Nephron (organoid): ENCODE data around the gene FNDC3B.
"Not testable (repeated sequence)": the region's sequence is repeated elsewhere in the genome, so short reads cannot be mapped to it uniquely, and the experiment has no call there.

Source experiments
- H3K27ac Mint-ChIP-seq, 3 experiments: 2 replicates each; pipeline ENCODE4 v1.8.0; 2020; ENCODE audit warnings: mixed read lengths in 3 of 3, mild to moderate bottlenecking in 2 of 3, moderate library complexity in 1 of 3
- H3K27me3 Mint-ChIP-seq: 2 replicates; pipeline ENCODE4 v1.8.0; 2021; ENCODE audit warnings: low read depth, mild to moderate bottlenecking, moderate library complexity, mixed read lengths
- H3K36me3 Mint-ChIP-seq: 2 replicates; pipeline ENCODE4 v1.8.0; 2020; ENCODE audit warnings: low read depth, mixed read lengths
- H3K4me1 Mint-ChIP-seq: 2 replicates; pipeline ENCODE4 v1.8.0; 2020; ENCODE audit warnings: mixed read lengths
- H3K4me3 Mint-ChIP-seq, 3 experiments: 2 replicates each; pipeline ENCODE4 v1.8.0; 2020; ENCODE audit warnings: mild to moderate bottlenecking in 3 of 3, mixed read lengths in 3 of 3, moderate library complexity in 2 of 3
- H3K9me3 Mint-ChIP-seq: 2 replicates; pipeline ENCODE4 v1.8.0; 2020; ENCODE audit warnings: mixed read lengths
- CTCF ChIP-seq, 3 experiments: fragments of 200-600 bp; sonication (generic); IDR thresholded peaks; one replicate each; pipeline ENCODE4 v1.5.0; 2021; ENCODE audit warnings: antibody characterized with exemption in 3 of 3; ENCODE audit not compliant: unreplicated experiment in 3 of 3

Gene FNDC3B

GRCh38 chr3:172238188-172238587, 198.8 kb downstream of the FNDC3B start:
- H3K4me3 Mint-ChIP-seq = no peak overlapping the region
- no peak overlapping the region for H3K27ac Mint-ChIP-seq
- H3K4me1 Mint-ChIP-seq = no peaks in the 10 kb centered on the region
- TF ChIP-seq CTCF (IDR thresholded peaks at IDR 0.05; ENCODE audit: unreplicated experiment in 3 of 3) = no peak
- H3K36me3 Mint-ChIP-seq = peaks cover 44% of the 10 kb centered on the region
- H3K9me3 Mint-ChIP-seq = peaks cover 24% of the 10 kb centered on the region
- H3K27me3 Mint-ChIP-seq = no peaks in the 10 kb centered on the region

- H3K27ac Mint-ChIP-seq = no peak overlapping the region
- H3K4me3 Mint-ChIP-seq = no peak overlapping the region
- no peaks in the 10 kb centered on the region for H3K27me3 Mint-ChIP-seq
Measured at GRCh38 chr3:172239218-172239790, 199.9 kb downstream of the FNDC3B start.

GRCh38 chr3:172241405-172241804, 202.0 kb downstream of the FNDC3B start:
- no peak overlapping the region for H3K27ac Mint-ChIP-seq
- peaks cover 7% of the 10 kb centered on the region for H3K4me1 Mint-ChIP-seq
- H3K36me3 Mint-ChIP-seq = peaks cover 56% of the 10 kb centered on the region
- no peak for TF ChIP-seq CTCF (IDR thresholded peaks at IDR 0.05; ENCODE audit: unreplicated experiment in 3 of 3)
- no peaks in the 10 kb centered on the region for H3K27me3 Mint-ChIP-seq
- H3K9me3 Mint-ChIP-seq = peaks cover 34% of the 10 kb centered on the region
- no peak overlapping the region for H3K4me3 Mint-ChIP-seq

More at GRCh38 chr3:172239218-172239790, 199.9 kb downstream of the FNDC3B start:
- Mint-ChIP-seq H3K4me1 (no peaks in the 10 kb centered on the region), H3K36me3 (peaks cover 55% of the 10 kb centered on the region), H3K9me3 (peaks cover 33% of the 10 kb centered on the region)
- no peak for TF ChIP-seq CTCF (IDR thresholded peaks at IDR 0.05; ENCODE audit: unreplicated experiment in 3 of 3)

- Mint-ChIP-seq H3K36me3 (peaks cover 62% of the 10 kb centered on the region), H3K9me3 (peaks cover 34% of the 10 kb centered on the region)
- H3K27ac Mint-ChIP-seq, H3K27me3 Mint-ChIP-seq, H3K4me3 Mint-ChIP-seq, H3K4me1 Mint-ChIP-seq: not testable (repeated sequence)
Measured at GRCh38 chr3:172242471-172242870, 203.1 kb downstream of the FNDC3B start.

GRCh38 chr3:172243376-172243775, 204.0 kb downstream of the FNDC3B start:
- not testable (repeated sequence) for H3K27ac Mint-ChIP-seq, H3K4me1 Mint-ChIP-seq, H3K27me3 Mint-ChIP-seq, H3K4me3 Mint-ChIP-seq
- Mint-ChIP-seq H3K9me3 (peaks cover 34% of the 10 kb centered on the region), H3K36me3 (peaks cover 67% of the 10 kb centered on the region)

GRCh38 chr3:172244011-172244410, 204.6 kb downstream of the FNDC3B start:
- Mint-ChIP-seq H3K36me3 (peaks cover 62% of the 10 kb centered on the region), H3K27me3 (no peaks in the 10 kb centered on the region), H3K9me3 (peaks cover 34% of the 10 kb centered on the region), H3K4me3 (no peak overlapping the region), H3K4me1 (peaks cover 7% of the 10 kb centered on the region), H3K27ac (no peak overlapping the region)
- TF ChIP-seq CTCF (IDR thresholded peaks at IDR 0.05; ENCODE audit: unreplicated experiment in 3 of 3) = no peak

GRCh38 chr3:172245241-172245640, 205.9 kb downstream of the FNDC3B start:
- Mint-ChIP-seq H3K4me3 (no peak overlapping the region), H3K27ac (peak overlapping the region in 1 of 3 experiments; percentile 2), H3K36me3 (peaks cover 58% of the 10 kb centered on the region), H3K9me3 (peaks cover 34% of the 10 kb centered on the region), H3K4me1 (peaks cover 9% of the 10 kb centered on the region), H3K27me3 (no peaks in the 10 kb centered on the region)
- no peak for TF ChIP-seq CTCF (IDR thresholded peaks at IDR 0.05; ENCODE audit: unreplicated experiment in 3 of 3)
